Thoracic aorta (tissue), 2 donors: Measurements from ENCODE around the gene NME7. TPM values are rescaled to one million over a fixed set of nuclear protein-coding genes. Genes with fewer than 3 reads are reported as not detected.

Experiments used
- ATAC-seq: fragments of 150-250 bp; one replicate; pipeline ENCODE4 v1.8.0; 2017; ENCODE audit warnings: low read depth; ENCODE audit not compliant: insufficient number of reproducible peaks, low FRiP score
- DNase-seq: peaks from one replicate; pipeline ENCODE4 v3.0.0-alpha.2; 2020; ENCODE audit warnings: low spot score
- H3K27ac ChIP-seq, 2 donors: fragments of 200-600 bp; sonication (generic); 1 replicate in 1 of 2; 2 replicates in 1 of 2; pipeline ENCODE4 v1.5.1; 2016; ENCODE audit warnings: mild to moderate bottlenecking in 2 of 2, moderate library complexity in 2 of 2
- H3K27me3 ChIP-seq: fragments of 200-600 bp; sonication (generic); replicated peaks from 2 replicates; pipeline ENCODE4 v1.6.0; 2016; ENCODE audit warnings: mild to moderate bottlenecking; ENCODE audit not compliant: insufficient read depth
- H3K36me3 ChIP-seq: fragments of 200-600 bp; sonication (generic); one replicate; pipeline ENCODE4 v1.5.1; 2016
- H3K4me1 ChIP-seq, 2 donors: fragments of 200-600 bp; sonication (generic); 1 replicate in 1 of 2; 2 replicates in 1 of 2; pipeline versions ENCODE4 v1.5.1 to v1.6.0; 2016; ENCODE audit warnings: low read depth in 2 of 2, mild to moderate bottlenecking in 1 of 2; ENCODE audit not compliant: control insufficient read depth in 1 of 2
- H3K4me3 ChIP-seq: fragments of 200-600 bp; sonication (generic); 2 replicates; pipeline ENCODE4 v1.5.1; 2016; ENCODE audit warnings: mild to moderate bottlenecking
- H3K9me3 ChIP-seq: fragments of 200-600 bp; sonication (generic); 2 replicates; pipeline ENCODE4 v1.5.1; 2016
- total RNA-seq, 2 donors: library from RNA; depleted of rRNA; stranded (reverse); fragments of >200 nt; gene quantifications; one replicate each; pipeline versions ENCODE4 v1.1.0 to v1.2.3, GENCODE V29; 2016
- TF ChIP-seq, protein P1 (sequence below): fragments of 200-600 bp; sonication (generic); IDR thresholded peaks from one replicate; pipeline ENCODE4 v1.5.1; 2019; ENCODE audit warnings: antibody characterized with exemption

Gene NME7
- total RNA-seq, 2 donors from 2014 or later = 18.3 to 20.4 TPM

- Histone ChIP-seq H3K4me3 (no peak overlapping the region), H3K36me3 (no peaks in the 10 kb centered on the region), H3K27ac (no peak overlapping the region), H3K4me1 (no peaks in the 10 kb centered on the region), H3K9me3 (no peaks in the 10 kb centered on the region), H3K27me3 (no peaks in the 10 kb centered on the region)
- ATAC-seq (no peak), DNase-seq (no peak)
- TF ChIP-seq, protein P1, sequence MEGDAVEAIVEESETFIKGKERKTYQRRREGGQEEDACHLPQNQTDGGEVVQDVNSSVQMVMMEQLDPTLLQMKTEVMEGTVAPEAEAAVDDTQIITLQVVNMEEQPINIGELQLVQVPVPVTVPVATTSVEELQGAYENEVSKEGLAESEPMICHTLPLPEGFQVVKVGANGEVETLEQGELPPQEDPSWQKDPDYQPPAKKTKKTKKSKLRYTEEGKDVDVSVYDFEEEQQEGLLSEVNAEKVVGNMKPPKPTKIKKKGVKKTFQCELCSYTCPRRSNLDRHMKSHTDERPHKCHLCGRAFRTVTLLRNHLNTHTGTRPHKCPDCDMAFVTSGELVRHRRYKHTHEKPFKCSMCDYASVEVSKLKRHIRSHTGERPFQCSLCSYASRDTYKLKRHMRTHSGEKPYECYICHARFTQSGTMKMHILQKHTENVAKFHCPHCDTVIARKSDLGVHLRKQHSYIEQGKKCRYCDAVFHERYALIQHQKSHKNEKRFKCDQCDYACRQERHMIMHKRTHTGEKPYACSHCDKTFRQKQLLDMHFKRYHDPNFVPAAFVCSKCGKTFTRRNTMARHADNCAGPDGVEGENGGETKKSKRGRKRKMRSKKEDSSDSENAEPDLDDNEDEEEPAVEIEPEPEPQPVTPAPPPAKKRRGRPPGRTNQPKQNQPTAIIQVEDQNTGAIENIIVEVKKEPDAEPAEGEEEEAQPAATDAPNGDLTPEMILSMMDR = no peak
These were observed 224.3 kb downstream of the NME7 start for GRCh38 chr1:169143346-169143745.

DNA sequence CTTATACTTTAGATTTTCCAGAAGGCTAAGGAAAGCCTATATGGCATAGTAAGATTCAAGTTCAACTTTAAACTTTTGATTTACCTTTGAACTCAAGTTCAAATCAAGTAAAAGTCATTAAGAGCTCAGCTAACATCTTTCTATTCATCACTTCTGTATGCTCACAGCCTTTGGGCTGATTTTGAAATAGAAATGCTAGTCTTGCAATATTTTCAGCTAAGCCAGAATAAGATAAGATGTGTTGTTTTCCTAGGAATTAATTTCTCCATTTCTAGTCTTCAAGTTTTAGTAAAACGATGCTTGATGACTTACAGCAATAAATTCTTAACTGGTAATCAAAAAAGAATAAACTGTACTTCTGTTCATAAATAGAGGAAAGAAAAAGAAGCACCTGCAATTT lies 225.5 kb downstream of the NME7 start:
- TF ChIP-seq, protein P1 = no peak
- Histone ChIP-seq H3K36me3 (no peaks in the 10 kb centered on the region), H3K4me3 (no peak overlapping the region), H3K27ac (no peak overlapping the region), H3K4me1 (no peaks in the 10 kb centered on the region), H3K27me3 (no peaks in the 10 kb centered on the region), H3K9me3 (no peaks in the 10 kb centered on the region)
- no peak for ATAC-seq
- DNase-seq = no peak

DNA sequence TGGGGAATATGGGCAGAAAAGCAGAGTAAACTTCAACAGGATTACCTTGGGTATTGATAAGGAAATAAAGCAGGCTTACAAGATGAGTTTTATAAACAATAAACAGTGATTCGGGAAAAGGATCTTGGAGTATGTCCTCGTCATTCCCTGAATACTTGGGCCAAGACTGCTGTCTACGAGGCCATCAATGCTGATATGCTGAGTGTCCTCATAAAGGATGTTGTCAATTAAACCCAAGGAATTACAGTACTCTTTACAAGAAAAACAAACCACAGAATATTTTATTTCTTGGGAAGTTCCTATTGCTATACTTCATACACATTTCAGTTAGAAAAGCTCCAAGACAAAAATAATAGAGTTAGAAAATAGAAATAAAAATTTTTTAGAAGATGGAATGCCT lies 226.2 kb downstream of the NME7 start:
- TF ChIP-seq, protein P1 = no peak
- DNase-seq (no peak), ATAC-seq (no peak)
- Histone ChIP-seq H3K4me3 (no peak overlapping the region), H3K4me1 (no peaks in the 10 kb centered on the region), H3K9me3 (no peaks in the 10 kb centered on the region), H3K27me3 (no peaks in the 10 kb centered on the region), H3K27ac (no peak overlapping the region), H3K36me3 (no peaks in the 10 kb centered on the region)

GRCh38 chr1:169138866-169139670 lies 228.5 kb downstream of the NME7 start:
- DNase-seq (no peak), ATAC-seq (no peak)
- TF ChIP-seq, protein P1 = no peak
- no peaks in the 10 kb centered on the region for H3K4me1 ChIP-seq
- no peak overlapping the region for H3K27ac ChIP-seq
- no peak overlapping the region for H3K4me3 ChIP-seq
- no peaks in the 10 kb centered on the region for H3K27me3 ChIP-seq
- H3K36me3 ChIP-seq = no peaks in the 10 kb centered on the region
- no peaks in the 10 kb centered on the region for H3K9me3 ChIP-seq

DNA sequence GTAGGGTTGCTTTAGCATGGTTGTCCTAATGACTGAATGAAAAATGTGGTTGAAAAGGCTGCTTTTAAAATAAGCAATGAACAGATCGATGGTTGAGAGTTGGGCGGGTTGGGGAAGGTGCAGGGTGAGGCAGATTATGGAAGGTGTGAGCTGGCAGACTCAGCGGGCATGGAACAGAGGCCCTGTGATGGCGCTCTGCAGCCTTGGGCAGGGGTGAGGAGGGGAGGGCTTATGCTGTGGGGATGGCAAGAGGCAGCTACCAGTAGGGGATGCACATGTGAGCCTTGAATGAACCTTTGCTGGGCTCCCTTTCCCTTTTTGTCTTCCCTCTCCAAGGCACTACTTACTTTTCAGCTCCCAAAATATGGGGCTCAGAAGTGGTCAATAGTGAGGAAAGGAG lies 230.2 kb downstream of the NME7 start:
- Histone ChIP-seq H3K27me3 (no peaks in the 10 kb centered on the region), H3K9me3 (no peaks in the 10 kb centered on the region), H3K36me3 (no peaks in the 10 kb centered on the region), H3K4me1 (no peaks in the 10 kb centered on the region), H3K27ac (no peak overlapping the region), H3K4me3 (no peak overlapping the region)
- DNase-seq = no peak
- ATAC-seq = no peak
- TF ChIP-seq, protein P1 = no peak
